ENCODE measurements around the gene PLXNA4.

PLXNA4 gene

DNA sequence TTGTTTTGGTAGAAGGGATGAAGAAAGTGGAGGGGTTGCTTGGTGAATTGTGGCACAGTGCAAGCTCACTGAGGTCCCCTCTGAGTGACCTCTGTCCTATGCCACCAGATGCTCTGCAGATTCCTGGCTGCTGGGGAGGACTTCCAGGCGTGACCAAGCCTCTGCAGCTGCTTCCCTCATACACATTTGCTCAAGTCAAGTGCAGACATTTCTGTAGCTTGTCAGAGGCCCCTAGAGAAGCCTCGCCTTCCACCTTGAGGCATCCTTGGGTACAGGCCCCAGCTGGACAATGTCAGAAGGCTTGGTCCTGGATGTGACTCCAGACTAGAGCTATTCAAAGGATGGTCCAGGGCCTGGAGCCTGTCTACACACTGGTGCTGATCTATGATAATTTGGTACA, 464.2 kb downstream of the PLXNA4 start:
- TF ChIP-seq MYC (IDR thresholded peaks at IDR 0.05; ENCODE audit: low read depth, low read length) = no peak
- TF ChIP-seq, protein P1, sequence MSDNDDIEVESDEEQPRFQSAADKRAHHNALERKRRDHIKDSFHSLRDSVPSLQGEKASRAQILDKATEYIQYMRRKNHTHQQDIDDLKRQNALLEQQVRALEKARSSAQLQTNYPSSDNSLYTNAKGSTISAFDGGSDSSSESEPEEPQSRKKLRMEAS (IDR thresholded peaks at IDR 0.05; ENCODE audit: low read depth, low read length) = no peak
- H3K4me3 ChIP-seq (ENCODE audit: low read depth, low read length) = no peak overlapping the region
- DNase-seq (ENCODE audit: low read depth) = no peak

DNA sequence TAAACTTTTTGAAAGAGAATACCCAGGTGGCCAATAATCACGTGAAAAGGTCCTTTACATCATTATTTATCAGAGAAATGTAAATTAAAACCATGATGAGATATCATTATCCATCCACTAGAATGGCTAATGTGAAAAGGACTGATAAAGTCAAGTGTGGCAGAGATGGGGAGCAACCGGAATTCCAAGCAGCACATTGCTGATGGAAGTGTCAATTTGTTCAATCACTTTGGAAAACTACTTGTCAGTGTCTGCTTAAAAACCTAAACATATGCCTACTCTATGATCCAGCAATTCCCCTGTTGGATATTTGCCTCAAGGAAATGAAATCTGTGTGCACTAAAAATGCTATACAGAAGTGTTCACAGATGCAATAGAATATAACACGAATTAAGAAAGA, 465.6 kb downstream of the PLXNA4 start:
- TF ChIP-seq, protein P2, sequence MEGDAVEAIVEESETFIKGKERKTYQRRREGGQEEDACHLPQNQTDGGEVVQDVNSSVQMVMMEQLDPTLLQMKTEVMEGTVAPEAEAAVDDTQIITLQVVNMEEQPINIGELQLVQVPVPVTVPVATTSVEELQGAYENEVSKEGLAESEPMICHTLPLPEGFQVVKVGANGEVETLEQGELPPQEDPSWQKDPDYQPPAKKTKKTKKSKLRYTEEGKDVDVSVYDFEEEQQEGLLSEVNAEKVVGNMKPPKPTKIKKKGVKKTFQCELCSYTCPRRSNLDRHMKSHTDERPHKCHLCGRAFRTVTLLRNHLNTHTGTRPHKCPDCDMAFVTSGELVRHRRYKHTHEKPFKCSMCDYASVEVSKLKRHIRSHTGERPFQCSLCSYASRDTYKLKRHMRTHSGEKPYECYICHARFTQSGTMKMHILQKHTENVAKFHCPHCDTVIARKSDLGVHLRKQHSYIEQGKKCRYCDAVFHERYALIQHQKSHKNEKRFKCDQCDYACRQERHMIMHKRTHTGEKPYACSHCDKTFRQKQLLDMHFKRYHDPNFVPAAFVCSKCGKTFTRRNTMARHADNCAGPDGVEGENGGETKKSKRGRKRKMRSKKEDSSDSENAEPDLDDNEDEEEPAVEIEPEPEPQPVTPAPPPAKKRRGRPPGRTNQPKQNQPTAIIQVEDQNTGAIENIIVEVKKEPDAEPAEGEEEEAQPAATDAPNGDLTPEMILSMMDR (IDR thresholded peaks at IDR 0.05; ENCODE audit: low read depth, low read length) = no peak
- TF ChIP-seq POLR2A (IDR thresholded peaks at IDR 0.05; ENCODE audit: extremely low read depth, insufficient read length) (no peak), MYC (IDR thresholded peaks at IDR 0.05; ENCODE audit: low read depth, low read length) (no peak)
- TF ChIP-seq, protein P1 (IDR thresholded peaks at IDR 0.05; ENCODE audit: low read depth, low read length) = no peak

DNA sequence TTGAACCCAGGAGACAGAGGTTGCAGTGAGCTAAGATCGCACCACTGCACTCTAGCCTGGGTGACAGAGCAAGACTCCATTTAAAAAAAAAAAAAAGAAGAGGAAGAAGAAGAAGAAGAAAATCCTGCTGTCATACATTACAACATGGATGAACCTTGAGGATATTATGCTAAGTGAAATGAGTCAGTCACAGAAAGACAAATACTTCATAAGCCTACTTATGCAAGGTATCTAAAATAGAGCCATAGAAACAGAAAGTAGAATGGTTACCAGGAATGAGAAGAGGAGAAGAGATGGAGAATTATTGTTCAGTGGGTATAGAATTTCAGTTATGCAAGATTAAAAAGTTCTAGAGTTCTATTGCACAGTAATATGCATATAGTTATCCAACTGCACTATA, 466.5 kb downstream of the PLXNA4 start:
- no peak for DNase-seq (ENCODE audit: low read depth)

More for the DNA sequence above, 465.6 kb downstream of the PLXNA4 start:
- DNase-seq (ENCODE audit: low read depth) = no peak
- no peak overlapping the region for H3K4me3 ChIP-seq (ENCODE audit: low read depth, low read length)

DNA sequence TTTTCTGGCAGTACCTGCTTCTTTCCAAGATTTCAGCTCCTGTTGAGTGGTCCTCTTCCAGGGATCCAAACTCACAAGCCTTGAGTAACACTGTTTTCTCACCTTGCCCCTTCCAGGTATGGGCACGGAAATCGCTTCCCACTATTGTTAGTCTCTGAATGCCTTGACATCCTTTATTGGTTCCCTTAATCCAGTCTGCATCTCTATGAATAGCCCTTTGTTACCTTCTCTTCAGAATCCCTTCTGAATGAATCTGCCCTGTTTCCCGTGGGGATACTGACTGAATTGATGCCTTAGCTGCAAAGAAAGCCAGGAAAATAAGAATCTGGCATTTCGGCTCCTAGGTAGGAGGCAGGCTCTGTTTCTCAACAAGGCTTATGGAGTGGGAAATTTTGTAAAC, 467.7 kb downstream of the PLXNA4 start:
- no peak for DNase-seq (ENCODE audit: low read depth)
- no peak for TF ChIP-seq POLR2A (IDR thresholded peaks at IDR 0.05; ENCODE audit: extremely low read depth, insufficient read length)
- no peak overlapping the region for H3K4me3 ChIP-seq (ENCODE audit: low read depth, low read length)

More for the DNA sequence above, 466.5 kb downstream of the PLXNA4 start:
- TF ChIP-seq, protein P2 (IDR thresholded peaks at IDR 0.05; ENCODE audit: low read depth, low read length) = no peak
- TF ChIP-seq POLR2A (IDR thresholded peaks at IDR 0.05; ENCODE audit: extremely low read depth, insufficient read length) = no peak
- no peak overlapping the region for H3K4me3 ChIP-seq (ENCODE audit: low read depth, low read length)

DNA sequence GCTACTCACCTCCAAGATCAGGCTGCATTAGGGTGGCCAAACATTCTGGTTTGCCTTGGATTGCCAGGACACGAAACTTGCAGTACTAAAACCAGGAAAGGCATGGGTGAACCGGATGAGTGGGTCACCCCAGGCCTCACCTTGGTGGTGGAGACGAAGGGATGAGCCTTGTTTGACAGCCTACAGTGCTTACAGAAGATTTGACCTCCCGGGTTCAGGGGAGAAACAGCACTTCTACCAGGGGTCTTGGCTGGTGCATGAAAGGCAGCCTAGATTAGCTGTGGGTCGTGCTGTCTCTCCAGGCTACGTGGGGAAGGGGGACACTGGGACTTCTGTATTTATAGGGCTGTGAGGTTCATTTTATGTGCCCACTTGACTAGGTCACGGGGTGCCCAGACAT, 469.8 kb downstream of the PLXNA4 start:
- H3K4me3 ChIP-seq (ENCODE audit: low read depth, low read length) = no peak overlapping the region
- no peak for DNase-seq (ENCODE audit: low read depth)
- TF ChIP-seq, protein P1 (IDR thresholded peaks at IDR 0.05; ENCODE audit: low read depth, low read length) = no peak
- no peak for TF ChIP-seq POLR2A (IDR thresholded peaks at IDR 0.05; ENCODE audit: extremely low read depth, insufficient read length)
- TF ChIP-seq, protein P2 (IDR thresholded peaks at IDR 0.05; ENCODE audit: low read depth, low read length) = no peak
- no peak for TF ChIP-seq MYC (IDR thresholded peaks at IDR 0.05; ENCODE audit: low read depth, low read length)

DNA sequence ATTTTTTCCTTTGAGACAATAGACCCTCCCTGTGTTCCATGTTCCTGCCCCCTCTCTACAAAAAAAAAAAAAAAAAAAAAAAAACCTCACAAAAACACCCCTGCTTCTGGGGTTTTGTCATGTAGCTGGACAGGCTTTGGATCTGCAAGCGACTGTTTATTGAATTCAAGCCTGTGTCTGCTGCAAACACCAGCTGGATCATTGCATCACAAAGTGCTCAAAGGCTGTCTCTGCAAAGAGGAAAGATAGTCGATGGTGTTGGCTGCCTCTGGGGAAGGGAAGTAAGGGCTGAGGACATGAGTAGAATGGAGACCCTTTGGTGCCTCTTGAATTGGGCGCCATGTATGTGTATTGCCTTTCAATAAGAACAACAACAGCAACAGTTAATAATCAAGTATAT, 471.2 kb downstream of the PLXNA4 start:
- TF ChIP-seq MYC (IDR thresholded peaks at IDR 0.05; ENCODE audit: low read depth, low read length) (no peak), POLR2A (IDR thresholded peaks at IDR 0.05; ENCODE audit: extremely low read depth, insufficient read length) (no peak)
- TF ChIP-seq, protein P1 (IDR thresholded peaks at IDR 0.05; ENCODE audit: low read depth, low read length) = no peak
- TF ChIP-seq, protein P2 (IDR thresholded peaks at IDR 0.05; ENCODE audit: low read depth, low read length) = no peak
- H3K4me3 ChIP-seq (ENCODE audit: low read depth, low read length) = no peak overlapping the region
- DNase-seq (ENCODE audit: low read depth) = no peak

DNA sequence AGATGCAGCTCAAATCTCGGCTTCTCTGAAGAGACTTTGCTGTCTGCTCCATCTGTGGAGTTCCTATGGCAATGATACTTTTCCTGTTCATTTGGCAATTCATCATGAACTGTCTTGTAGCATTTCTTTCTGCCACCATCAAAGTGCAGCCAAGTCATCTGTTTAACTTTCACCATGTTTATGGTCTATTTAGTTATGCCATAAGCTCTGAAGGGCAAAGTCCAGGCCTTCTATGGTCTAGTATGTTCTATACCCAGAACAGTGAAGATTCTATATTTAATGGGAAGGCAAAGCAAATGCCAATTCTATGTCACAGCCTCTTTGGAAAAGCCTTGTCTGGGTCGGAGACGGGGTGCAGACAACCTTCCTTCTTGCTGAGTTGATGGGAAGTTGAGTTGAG, 472.6 kb downstream of the PLXNA4 start:
- DNase-seq (ENCODE audit: low read depth) = no peak
- H3K4me3 ChIP-seq (ENCODE audit: low read depth, low read length) = no peak overlapping the region
- TF ChIP-seq POLR2A (IDR thresholded peaks at IDR 0.05; ENCODE audit: extremely low read depth, insufficient read length) = no peak
- TF ChIP-seq, protein P2 (IDR thresholded peaks at IDR 0.05; ENCODE audit: low read depth, low read length) = no peak
- TF ChIP-seq, protein P1 (IDR thresholded peaks at IDR 0.05; ENCODE audit: low read depth, low read length) = no peak
- TF ChIP-seq MYC (IDR thresholded peaks at IDR 0.05; ENCODE audit: low read depth, low read length) = no peak
